GM18907 (cell line): ENCODE measurements around the gene ANGEL1.

Experiments
- ATAC-seq: cut with Tn5 transposase; IDR thresholded peaks from one replicate; pipeline ENCODE4 v1.9.1; 2021; ENCODE audit warnings: mild to moderate bottlenecking, moderate library complexity; ENCODE audit not compliant: unreplicated experiment

Gene ANGEL1

DNA sequence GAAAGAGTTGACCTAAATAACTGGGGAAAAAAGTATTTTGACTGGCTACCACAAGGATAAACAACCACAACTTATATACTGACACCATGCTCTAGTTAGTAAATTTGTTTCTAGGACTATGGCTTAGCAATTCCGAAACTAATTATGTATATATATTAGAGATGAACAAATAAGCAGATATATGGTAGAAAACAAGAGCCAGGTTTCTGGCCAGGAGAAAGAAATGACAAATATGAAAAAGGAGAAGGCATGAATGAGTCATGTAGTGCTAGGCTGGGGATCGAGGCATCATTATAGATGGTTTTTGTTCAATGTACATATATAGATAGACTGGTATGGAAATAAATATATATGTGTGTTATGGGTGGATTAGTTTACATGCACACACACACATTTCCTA lies 8.0 kb upstream of the ANGEL1 start:
- ATAC-seq, result no peak

DNA sequence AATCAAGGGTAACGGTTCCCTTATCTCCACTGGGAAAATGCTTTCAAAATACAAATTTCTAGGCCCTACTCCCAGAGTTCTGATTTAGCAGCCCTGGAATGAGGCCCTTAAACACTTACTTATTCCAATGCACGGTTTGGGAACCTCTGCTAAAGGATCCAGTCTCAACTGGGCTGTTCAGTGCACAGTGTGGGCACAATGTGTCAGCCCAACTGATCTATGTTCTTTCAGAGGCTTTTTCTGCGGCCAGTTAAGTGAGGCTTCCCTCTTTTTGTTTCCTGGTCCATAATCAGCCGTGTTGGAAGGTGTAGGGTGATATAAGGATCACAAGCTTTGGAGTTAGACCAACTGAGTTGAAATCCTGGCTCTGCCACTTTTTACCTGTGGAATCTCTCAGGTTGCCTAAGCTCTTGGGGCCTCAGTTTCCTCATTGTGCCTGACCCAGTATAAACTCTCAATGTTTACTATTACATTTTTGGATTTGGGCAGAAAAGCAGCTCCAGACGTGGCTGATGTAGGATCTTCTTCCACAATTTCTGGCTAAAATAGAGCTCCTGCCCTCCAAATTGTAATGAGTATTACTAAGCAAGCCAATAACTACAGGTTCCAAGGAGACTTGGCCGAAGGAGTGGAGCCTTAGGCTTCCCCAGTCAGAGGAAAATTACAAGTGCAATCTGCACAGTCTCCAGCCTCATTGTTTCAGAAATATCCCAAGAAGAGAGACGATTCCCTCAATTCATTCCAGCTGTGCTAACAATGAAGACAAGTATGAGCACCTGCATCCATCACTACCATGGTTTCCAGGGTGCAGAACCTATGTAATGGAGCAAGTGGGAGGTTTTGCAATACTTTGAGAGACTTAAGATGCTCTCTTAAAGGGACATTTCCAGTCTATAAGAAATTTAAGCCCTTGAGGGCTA lies 2.3 kb upstream of the ANGEL1 start:
- no peak for ATAC-seq

DNA sequence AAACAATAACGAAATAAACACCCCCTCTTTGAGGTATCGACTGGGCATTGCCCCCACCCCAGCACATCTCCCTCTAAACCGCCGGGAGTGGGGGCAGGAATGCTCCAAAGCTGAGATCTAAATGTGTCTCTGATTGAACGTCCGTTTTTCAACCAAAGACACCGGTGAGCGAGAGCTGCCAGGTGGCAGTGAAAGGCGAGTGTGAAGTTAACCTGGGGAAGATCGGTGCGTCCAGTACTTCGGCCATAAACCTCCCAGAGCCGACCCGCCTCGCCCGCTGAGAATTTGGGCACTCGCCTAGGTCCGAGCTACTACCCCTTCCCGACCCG lies 625 bp downstream of the ANGEL1 start:
- peak; percentile 14 for ATAC-seq

DNA sequence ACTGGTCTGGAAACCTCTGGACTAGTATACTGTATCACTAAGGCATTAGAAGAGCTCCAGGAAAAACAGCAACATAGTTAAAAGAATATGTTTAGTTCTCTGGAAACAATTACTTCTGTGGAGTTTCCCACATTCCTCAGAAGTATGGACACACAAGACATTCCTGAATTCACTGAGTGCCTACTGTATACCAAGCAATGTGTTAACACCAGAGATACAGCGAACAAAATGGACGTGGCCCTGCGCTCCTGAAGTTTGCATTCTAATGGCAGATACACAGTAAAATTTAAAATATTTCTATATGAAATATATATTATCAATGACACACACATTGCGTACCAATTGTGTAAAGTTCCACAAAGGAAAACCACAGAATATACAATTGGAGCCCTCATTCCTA lies 1.1 kb downstream of the ANGEL1 start:
- ATAC-seq, result no peak

DNA sequence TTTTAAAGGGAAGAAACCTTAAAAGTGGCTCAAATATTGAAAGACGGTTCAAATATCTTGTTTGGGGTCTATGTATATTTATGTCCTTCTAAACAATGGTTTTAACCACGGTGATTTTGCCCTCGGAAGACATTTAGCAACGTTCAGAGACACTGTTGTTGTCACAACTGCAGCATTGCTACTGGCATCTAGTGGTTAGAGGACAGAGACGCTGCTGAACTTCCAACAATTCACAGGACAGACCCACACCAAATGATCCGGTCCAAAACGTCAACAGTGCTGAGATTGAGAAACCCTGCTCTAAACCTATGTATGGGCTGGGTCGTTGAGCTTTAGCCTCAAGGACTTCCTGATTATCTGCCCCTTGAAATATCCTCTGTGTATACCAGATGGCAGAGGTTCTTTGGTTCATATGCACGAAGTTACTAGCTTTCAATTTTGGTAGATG lies 1.7 kb downstream of the ANGEL1 start:
- no peak for ATAC-seq

DNA sequence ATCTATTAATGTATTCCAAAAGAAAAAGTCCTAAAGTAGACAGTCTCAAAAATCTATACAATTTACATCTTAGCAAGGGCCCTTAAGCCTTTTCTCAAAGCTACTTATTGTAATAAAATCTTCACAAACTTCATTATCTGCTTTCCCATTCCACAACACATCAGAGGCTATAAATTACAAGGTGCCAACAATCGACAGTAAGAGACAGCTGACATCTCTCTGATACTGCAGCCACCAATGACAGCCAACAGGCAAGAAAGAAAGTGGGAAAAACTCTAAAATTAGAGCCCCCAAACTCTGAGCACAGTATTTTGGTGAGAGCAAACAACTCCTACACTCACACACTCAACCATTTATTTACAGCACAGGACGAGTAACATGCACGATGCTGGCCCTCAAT lies 2.2 kb downstream of the ANGEL1 start:
- ATAC-seq, result no peak

DNA sequence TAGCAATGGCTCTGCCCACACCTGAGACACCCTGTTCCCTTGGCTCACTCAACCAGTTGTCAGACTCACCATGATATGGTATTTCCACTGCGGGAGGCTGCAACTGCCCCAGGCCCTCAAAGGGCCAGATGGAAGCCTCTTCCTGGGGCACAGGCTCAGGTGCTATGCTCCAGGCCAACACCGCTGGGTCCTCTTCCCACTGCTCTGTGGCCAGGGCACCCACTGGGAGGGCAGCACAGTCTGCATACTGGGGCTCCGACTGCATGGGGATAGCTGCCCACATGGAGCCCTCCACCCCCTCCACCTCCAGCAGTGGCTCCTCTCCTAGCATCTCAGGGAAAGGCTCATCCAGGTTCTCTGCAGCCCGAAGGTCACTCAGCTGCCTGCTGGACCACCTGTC lies 3.7 kb downstream of the ANGEL1 start:
- no peak for ATAC-seq

DNA sequence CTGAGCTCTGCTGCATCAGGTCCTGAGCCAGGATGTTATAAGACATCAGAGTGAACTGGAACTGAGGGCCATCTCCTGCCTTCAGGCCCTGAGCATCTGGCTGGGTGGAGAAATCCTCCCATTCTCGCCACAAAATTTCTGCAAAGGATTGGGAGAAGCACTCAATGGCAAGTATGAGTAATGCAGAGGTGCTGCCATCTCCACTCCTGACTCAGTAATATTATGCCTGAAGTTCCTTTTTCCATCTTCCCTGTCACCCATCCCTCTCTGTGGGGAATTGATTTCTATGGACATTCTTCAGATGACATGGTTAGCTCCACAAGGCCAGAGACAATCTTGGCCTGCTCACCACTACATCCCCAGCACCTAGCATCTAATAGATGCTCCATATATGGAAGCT lies 4.7 kb downstream of the ANGEL1 start:
- no peak for ATAC-seq

DNA sequence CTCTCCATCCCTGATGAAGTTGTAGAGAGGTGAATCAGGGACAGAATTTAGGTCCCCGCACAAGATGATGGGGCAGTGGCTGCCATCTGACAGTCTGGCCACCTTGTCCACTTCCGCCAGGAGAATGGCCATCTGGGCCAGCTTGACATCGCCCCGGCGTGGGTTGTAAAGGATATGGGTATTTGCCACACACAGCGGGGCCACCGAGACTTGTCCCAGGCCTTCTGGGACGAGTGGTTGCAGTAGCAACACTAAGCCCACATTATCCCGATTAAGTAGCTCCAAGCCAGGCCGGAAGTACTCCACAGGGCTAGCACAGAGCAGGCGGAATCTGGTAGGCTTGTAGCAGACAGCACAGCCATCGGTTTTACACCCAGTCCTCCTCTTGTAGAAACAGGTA lies 6.2 kb downstream of the ANGEL1 start:
- ATAC-seq, result no peak

DNA sequence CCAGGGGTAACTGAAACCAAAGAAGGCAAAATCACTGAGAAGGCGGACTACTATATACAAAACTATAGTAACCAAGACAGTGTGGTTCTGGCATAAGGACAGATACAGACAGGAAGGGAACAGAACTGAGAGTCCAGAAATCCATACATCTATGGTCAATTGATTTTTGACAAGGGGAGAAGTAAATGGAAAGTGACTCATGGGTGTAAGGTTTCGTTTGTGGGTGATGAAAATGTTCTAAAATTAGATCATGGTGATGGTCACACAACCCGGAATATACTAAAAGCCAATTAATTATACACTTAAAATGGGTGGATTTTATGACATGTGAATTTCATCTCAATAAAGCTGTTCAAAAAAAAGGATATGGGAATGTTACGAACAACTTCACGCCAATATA lies 18.7 kb downstream of the ANGEL1 start:
- no peak for ATAC-seq

DNA sequence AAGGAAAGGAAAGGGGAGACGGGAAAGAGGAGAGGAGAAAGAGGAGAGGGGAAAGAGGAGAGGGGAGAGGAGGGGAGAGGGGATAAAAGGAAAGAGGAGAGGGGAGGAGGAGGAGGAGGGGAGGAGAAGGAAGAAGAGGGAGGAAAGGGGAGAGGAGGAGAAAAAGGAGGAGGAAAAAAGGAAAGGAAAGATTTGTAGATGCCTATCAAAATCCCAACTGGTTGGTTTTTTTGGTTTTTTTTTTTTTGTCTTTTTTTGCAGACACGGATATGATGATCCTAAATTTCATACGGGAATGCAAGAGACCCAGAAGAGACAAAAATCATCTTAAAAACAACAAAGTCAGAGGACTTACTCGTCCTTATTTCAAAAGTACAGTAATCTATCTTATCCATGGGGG lies 19.4 kb downstream of the ANGEL1 start:
- ATAC-seq, result no peak

DNA sequence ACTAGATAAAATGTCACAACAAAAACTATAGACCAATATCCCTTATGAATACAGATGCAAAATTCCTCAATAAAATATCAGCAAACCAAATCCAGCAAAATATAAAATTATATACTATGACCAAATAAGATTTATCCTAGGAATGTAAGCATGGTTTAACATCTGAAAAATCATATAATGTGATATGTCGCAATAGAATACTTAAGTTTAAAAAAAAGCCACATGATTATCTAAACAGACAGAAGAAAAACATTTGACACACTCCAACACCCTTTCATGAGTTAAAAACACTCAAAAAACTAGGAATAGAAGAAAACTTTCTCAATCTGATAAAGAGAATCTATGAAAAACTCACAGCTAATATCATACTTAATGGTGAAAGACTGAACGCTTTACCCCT lies 20.3 kb downstream of the ANGEL1 start:
- no peak for ATAC-seq

DNA sequence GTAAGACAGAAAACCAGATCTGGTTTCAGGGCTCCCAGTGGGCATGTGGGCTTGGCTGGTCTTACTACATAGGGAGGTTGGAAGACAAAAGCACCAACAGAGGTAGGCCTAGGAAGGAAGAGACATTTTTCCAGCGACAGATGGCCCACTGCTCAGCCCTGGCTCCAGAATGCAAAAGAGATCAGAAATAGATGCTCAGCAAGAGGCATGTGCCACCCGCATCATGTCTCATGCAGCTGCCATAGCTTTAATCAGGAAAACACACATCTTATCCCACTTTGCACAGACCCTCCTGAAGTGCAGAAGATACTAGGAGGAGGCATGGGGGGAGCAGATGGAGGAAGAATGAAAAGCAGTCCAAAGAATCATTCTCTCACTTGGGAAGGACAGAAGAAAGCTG lies 26.1 kb downstream of the ANGEL1 start:
- ATAC-seq, result no peak

DNA sequence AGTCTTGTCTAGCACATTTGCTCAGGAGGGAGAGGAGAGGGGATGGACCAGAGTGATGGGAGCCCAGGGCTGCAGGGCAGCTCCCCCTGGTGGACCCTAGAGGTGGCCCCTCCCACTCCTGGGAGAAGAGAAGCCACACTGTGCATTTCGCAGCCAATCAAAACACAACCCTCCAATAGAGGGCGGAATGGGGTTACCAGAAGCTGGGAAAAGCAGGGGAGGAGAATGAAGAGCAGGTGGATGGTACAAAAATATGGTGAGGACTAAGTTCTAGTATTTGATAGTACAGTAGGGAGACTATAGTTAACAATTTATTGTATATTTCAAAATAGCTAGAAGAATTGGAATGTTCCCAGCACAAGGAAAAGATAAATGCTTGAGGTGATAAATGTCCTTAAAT lies 27.8 kb downstream of the ANGEL1 start:
- peak; percentile 70 for ATAC-seq

DNA sequence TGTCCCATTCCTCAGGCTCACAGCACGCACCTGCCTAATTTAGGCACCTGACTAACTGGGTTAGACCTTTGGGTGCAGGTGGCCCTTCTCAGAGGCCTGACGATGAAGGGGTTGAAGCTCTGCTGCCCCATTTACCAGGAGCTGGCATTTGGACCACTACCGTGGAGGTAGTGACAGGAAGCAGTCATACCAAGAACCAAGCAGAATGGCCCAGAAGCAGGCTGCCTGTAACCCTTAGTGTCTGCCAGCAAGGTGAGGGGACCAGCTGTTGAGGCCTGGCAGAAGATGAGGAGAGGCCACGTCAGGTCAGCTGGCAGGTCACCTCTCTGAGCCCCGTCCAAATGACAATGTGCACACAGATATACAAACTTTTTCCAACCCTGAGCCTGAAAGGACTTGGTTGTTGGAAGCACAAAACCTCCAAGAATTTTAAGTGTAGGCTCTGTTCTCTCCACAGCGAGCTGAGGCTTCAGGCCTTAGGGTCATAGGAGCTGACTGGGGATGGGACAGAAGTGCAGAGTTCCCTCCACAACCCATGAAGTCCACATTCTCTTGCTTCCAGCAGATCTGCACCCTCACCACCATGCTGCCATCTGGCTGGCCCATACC lies 28.3 kb downstream of the ANGEL1 start:
- ATAC-seq, result no peak

DNA sequence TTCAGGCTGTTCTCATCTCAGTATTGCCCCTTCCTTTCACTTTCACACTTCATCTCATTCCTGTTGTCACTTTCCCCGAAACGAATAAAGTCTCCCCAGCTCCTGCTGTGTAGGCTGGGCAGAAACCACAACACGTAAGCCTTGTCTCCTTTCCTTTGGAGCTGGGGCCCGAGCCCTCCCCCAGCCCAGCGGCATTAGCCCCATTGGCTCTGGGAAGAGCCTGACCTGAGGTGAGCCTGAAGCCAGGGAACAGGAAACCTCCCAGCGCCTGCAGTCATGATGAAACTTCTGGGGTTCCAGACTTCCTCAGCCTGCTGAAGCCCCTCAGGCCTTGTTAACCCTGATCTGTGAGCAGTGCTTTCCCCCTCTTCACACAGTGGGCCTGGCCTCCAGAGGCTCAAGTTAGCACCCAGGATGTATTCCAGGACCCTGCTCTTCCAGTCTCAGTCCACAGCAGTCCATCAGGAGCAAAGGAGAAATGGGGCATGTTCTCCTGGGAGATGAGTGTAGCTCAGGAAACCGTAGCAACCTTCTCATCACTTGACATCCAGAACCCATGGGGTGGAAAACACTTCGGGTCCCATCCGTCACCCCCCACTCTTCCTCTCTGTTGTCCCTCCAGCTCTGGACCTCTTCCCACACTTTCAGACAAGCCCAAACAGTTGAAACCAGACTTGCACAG lies 29.7 kb downstream of the ANGEL1 start:
- ATAC-seq, result peak; percentile 35

DNA sequence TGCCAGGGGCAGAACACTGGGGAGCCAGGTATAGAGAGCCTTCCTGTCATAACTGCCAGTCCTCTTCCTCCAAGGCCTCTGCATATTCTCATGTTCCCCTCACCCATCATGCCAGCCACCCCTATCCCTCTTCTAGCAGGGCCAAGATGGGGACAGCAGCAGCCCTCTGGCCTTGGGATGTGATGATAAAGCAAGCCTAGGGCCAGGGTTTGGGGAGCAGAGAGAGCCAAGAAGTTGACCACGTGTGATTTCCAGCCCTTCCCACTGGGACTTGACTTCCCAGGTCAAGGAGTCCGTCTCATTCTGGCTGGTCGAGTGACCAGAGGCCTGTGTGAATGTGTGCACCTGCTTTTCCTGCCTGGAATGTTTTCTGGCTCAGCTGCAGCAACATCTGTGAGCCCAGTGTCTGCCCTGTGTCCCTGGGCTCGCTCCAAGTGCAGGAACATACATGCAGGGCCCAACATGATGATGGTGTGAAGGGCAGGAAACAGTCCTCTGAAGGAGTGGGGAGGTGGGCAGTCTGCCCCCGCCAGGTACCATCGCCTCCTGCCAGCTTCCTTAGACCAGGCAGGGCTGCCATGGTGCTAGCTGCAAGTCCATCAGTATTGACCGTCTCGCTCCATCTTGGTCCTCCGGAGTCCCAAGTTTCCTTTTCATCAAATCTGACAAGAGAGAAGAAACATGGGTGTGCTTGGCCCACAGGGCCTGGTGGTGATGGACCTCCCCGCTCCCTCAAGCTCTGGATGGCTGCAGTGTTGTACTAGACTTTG lies 30.4 kb downstream of the ANGEL1 start:
- no peak for ATAC-seq

DNA sequence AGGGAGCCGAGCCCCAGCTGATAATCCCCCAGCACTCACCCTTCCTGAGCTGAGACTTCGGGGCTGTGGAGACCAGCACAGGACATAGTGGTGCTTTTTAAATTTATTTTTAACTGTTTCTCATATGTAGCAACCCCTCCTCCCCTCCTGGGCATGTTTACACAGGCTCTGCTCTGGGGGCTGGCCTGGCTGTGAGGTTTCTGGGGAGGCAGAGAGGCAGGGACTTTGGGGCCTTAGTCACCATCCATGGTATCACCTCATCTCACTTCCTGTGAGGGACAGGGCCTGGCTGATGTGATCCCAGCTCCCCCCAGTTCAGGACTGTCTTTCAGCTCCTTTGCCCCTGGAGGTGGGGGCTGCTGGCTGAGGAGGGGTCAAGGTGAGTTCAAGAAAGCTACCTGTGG lies 31.0 kb downstream of the ANGEL1 start:
- ATAC-seq, result no peak

DNA sequence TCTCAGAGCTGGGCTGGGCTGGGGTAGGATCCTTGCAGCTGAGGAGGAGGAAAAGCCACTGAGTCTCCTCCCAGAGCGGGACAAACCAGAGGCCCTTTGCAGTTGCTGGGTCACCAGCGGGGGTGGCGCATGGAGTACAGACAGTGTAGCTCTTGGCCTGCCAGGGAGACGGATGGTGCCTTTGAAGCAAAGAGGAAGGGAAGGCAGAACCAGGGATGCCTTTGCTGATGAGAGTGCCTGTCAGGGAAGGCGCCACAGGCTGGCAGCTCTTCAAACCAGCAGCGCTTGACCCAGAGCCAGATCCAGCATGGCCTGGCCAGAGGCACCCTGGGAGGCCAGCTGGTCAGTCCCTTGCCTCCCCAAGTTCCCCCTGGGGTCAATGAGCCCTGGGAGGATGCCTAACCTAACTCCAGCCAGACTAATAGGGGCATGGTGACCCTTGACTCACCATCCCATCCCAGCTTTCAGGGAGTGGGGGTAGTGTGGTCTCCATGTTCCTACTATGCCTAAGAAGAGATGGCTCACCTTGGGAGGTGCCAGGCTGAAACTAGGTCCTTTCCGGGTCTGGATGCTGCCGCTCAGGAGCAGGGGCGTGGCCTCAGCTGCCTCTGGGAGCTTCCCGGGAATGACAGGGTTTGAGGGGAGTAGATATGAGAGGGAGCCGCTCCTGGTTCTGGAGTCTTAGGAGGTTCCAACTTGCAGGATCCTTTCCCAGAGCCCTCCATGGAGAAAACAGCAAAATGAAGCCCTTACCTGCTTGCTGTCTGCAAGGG lies 31.6 kb downstream of the ANGEL1 start:
- ATAC-seq, result no peak

DNA sequence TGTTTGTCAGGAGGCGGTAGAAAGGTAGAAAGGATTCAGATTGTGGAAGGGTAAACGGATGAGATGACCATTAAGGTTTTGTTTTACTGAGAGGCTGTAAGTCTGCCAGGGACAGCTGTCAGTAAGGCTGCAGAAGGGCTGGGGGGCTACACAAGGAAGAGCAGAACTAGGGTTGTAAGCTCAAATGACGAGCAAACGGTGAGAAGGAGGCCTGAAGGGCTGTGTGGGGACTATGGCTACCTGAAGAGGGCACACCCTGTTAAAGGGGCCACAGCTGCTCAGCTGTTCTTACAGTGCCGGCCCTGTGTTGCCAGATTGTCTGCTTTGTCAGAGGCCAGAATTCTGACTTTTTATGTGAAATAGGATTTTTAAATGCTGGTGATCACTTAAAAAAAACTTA lies 32.3 kb downstream of the ANGEL1 start:
- no peak for ATAC-seq

DNA sequence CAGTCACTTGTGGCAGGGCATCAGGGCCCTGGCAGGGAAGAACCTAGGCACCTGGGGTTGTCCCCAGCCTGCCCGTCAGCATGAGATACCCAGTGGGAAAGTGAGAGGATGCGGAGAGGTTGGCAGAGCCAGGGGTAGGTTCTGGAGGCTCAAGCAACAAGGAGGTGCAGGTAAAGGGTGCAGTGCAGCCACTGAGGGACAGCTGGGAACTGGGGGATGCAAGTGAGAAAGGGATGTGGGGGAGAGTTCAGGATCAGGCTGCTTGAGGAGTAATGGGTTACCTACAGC lies 32.7 kb downstream of the ANGEL1 start:
- no peak for ATAC-seq
